K562 (cell line): ENCODE measurements around the gene ALG6. TPM values are rescaled to one million over a fixed set of nuclear protein-coding genes. Genes with fewer than 3 reads are reported as not detected.

Experiments used
- CHD1 ChIP-seq: fragments of 200-600 bp; sonication (generic); IDR thresholded peaks from one replicate; pipeline ENCODE4 v1.6.1; 2012; ENCODE audit warnings: mild to moderate bottlenecking, moderate library complexity, low read length, inconsistent platforms
- ETV5 ChIP-seq: sonication (generic); formaldehyde crosslinking; IDR thresholded peaks from 2 replicates; pipeline ENCODE4 v1.4.0; 2020; ENCODE audit warnings: low read depth, mild to moderate bottlenecking, missing genetic modification reagents
- GABPA ChIP-seq: fragments of 200-800 bp; sonication (Bioruptor generic); conservative IDR thresholded peaks from 2 replicates; pipeline ENCODE4 v1.6.1; 2016; ENCODE audit warnings: low read depth, missing genetic modification characterization, missing compliant biosample characterization
- HDAC2 ChIP-seq: fragments of 450-650 bp; IDR thresholded peaks from 2 replicates; pipeline ENCODE4 v1.6.1; 2016; ENCODE audit warnings: mild to moderate bottlenecking
- HLTF ChIP-seq: fragments of 450-650 bp; IDR thresholded peaks from 2 replicates; pipeline ENCODE4 v1.6.1; 2016
- IFI16 ChIP-seq: fragments of 250-450 bp; sonication (Bioruptor Pico); IDR thresholded peaks from 2 replicates; pipeline ENCODE4 v2.1.2; 2022; ENCODE audit warnings: mild to moderate bottlenecking, inconsistent platforms
- L3MBTL2 ChIP-seq: fragments of 450-650 bp; IDR thresholded peaks from 2 replicates; pipeline ENCODE4 v1.6.1; 2016; ENCODE audit warnings: mild to moderate bottlenecking, moderate library complexity
- POLR2A ChIP-seq: fragments of 450-650 bp; conservative IDR thresholded peaks from 2 replicates; pipeline ENCODE4 v1.6.1; 2016
- YY1 ChIP-seq, 3 experiments: IDR thresholded peaks; 2 replicates each; pipeline ENCODE4 v1.6.1; 2011; ENCODE audit warnings: low read length in 2 of 3, mild to moderate bottlenecking in 2 of 3, moderate library complexity in 2 of 3, borderline replicate concordance in 1 of 3, control low read depth in 1 of 3, low read depth in 1 of 3; ENCODE audit not compliant: insufficient read depth in 3 of 3, insufficient replicate concordance in 2 of 3, control insufficient read depth in 1 of 3, insufficient read length in 1 of 3; ENCODE audit errors: extremely low read depth in 1 of 3
- ZBTB40 ChIP-seq, 2 experiments: fragments of 450-650 bp in 1 of 2; sonication (generic) in 1 of 2; formaldehyde crosslinking in 1 of 2; IDR thresholded peaks; 2 replicates each; pipeline versions ENCODE4 v1.7.1 to v1.9.0; 2016 to 2022; ENCODE audit warnings: inconsistent platforms in 1 of 2, mild to moderate bottlenecking in 1 of 2, missing genetic modification reagents in 1 of 2
- ZNF507 ChIP-seq: conservative IDR thresholded peaks from 2 replicates; pipeline ENCODE4 v1.6.1; 2017; ENCODE audit warnings: missing genetic modification characterization, missing compliant biosample characterization
- polyA plus RNA-seq, 8 experiments: library from polyadenylated mRNA; depleted of rRNA in 4 of 8; stranded (reverse) in 5 of 8; unstranded in 3 of 8; fragments of >200 nt; fragmentation: Nextera tagmentation in 2 of 8; fragmentation: Illumina TruSeq in 1 of 8; extraction: Ambion mirVana in 2 of 8; extraction: Trizol in 1 of 8; gene quantifications; 2 replicates each; pipeline versions ENCODE4 v1.2.1 to v1.2.3, GENCODE V29; 2011 to 2014; ENCODE audit warnings: inconsistent platforms in 1 of 8, missing spikeins in 1 of 8
- total RNA-seq, 7 experiments: library from RNA; depleted of rRNA in 6 of 7; stranded (reverse); fragments of >200 nt in 6 of 7; fragmentation: Illumina TruSeq in 2 of 7; extraction: Trizol in 2 of 7; gene quantifications; 2 replicates each; pipeline versions ENCODE4 v1.2.1 to v1.2.3, GENCODE V29; 2011 to 2021; ENCODE audit warnings: low replicate concordance in 1 of 7

Gene ALG6
- total and polyA plus RNA-seq, 9 of the 15 experiments (the other 6 are each of a cell fraction or from before 2014, with no cell fraction given), result 14.6 to 35.7 (median 23.3) TPM

- TF ChIP-seq HDAC2 (no peak), HLTF (no peak), ZNF507 (no peak), CHD1 (peak; percentile 37), ZBTB40 (IDR thresholded peaks at IDR 0.05) (peak; percentile 77), ZBTB40 (CRISPR knock-in tag; IDR thresholded peaks at IDR 0.05) (no peak), ETV5 (CRISPR knock-in tag) (0 out of 2 replicates have a peak, but pooled peaks have one; percentile 27), L3MBTL2 (peak; percentile 43; the same call in 1 of the 2 replicates), IFI16 (CRISPR knock-in tag) (no peak), YY1 (IDR thresholded peaks at IDR 0.05; ENCODE audit: borderline replicate concordance in 1 of 3, control insufficient read depth in 1 of 3, extremely low read depth in 1 of 3, insufficient read depth in 3 of 3, insufficient read length in 1 of 3, insufficient replicate concordance in 2 of 3, low read depth in 1 of 3, low read length in 2 of 3) (peak in 1 of 3 experiments; percentile 50), GABPA (tag) (peak; percentile 69), POLR2A (no peak)
Measured at GRCh38 chr1:63322944-63323864, 44.2 kb upstream of the ALG6 start (continued).
